Gastrocnemius medialis (tissue), 4 donors: Measurements from ENCODE around the gene DUSP18.

Source experiments
- POLR2A ChIP-seq, 2 donors: fragments of 450-650 bp; IDR thresholded peaks; one replicate each; pipeline ENCODE4 v1.6.1; 2017; ENCODE audit warnings: antibody characterized with exemption in 2 of 2, mild to moderate bottlenecking in 2 of 2, moderate library complexity in 2 of 2
- TF ChIP-seq, protein P1 (sequence below), 5 experiments: fragments of 450-650 bp in 3 of 5; fragments of 200-600 bp in 2 of 5; sonication (generic) in 2 of 5; IDR thresholded peaks in 4 of 5; conservative IDR thresholded peaks in 1 of 5; 1 replicate in 4 of 5; 2 replicates in 1 of 5; pipeline ENCODE4 v1.5.1; 2016 to 2019; ENCODE audit warnings: antibody characterized with exemption in 5 of 5, mild to moderate bottlenecking in 3 of 5, moderate library complexity in 3 of 5

DNA sequence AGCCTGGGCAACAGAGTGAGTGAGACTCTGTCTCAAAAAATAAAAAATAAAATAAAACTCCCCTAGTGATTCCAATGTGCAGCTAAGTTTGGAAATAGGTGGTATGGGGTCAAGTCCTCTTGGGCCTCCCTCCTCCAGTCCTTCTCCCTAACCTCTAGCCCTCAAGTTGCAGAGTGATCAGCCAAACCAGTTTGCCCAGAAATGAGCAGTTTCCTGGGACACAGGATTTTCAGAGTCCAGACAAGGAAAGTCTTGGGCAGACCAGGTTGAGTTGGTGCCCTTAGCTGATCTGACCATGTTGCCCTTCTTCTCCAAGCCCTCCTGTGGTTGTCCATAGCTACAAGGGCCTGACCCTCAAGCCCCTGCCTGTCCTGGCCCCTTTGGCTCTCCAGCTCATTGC, 52.8 kb downstream of the DUSP18 start:
- no peak for TF ChIP-seq POLR2A (IDR thresholded peaks at IDR 0.05)
- TF ChIP-seq, protein P1, sequence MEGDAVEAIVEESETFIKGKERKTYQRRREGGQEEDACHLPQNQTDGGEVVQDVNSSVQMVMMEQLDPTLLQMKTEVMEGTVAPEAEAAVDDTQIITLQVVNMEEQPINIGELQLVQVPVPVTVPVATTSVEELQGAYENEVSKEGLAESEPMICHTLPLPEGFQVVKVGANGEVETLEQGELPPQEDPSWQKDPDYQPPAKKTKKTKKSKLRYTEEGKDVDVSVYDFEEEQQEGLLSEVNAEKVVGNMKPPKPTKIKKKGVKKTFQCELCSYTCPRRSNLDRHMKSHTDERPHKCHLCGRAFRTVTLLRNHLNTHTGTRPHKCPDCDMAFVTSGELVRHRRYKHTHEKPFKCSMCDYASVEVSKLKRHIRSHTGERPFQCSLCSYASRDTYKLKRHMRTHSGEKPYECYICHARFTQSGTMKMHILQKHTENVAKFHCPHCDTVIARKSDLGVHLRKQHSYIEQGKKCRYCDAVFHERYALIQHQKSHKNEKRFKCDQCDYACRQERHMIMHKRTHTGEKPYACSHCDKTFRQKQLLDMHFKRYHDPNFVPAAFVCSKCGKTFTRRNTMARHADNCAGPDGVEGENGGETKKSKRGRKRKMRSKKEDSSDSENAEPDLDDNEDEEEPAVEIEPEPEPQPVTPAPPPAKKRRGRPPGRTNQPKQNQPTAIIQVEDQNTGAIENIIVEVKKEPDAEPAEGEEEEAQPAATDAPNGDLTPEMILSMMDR (IDR thresholded peaks at IDR 0.05 in 4 of 5, conservative IDR thresholded peaks at IDR 0.05 in 1 of 5): no peak
